C4-2B (cell line): ENCODE results near the gene SLC16A1.

Experiments used
- CTCF ChIP-seq: fragments of 450-650 bp; conservative IDR thresholded peaks from 2 replicates; pipeline ENCODE4 v1.5.1; 2017; ENCODE audit warnings: mild to moderate bottlenecking
- ZFX ChIP-seq: fragments of 450-650 bp; IDR thresholded peaks from 2 replicates; pipeline ENCODE4 v1.6.1; 2017

- no peak for TF ChIP-seq CTCF
- no peak for TF ChIP-seq ZFX
Measured at GRCh38 chr1:112901387-112901786, 54.6 kb downstream of the SLC16A1 start.
